H1 (cell line): ENCODE measurements around the gene CORO6. TPM values are rescaled to one million over a fixed set of nuclear protein-coding genes. Genes with fewer than 3 reads are reported as not detected.

Experiments used
- CTCF ChIA-PET: fragments of 300-600 bp; sonication (Branson Sonifier 250); formaldehyde crosslinking; loops from one replicate; lab custom pipeline; 2021; ENCODE audit not compliant: partially characterized antibody; lab: Charles Lee
- POLR2A ChIA-PET: fragments of 300-600 bp; sonication (Branson Sonifier 250); formaldehyde crosslinking; loops from one replicate; lab custom pipeline; 2021; ENCODE audit warnings: inconsistent platforms; ENCODE audit not compliant: partially characterized antibody; lab: Charles Lee
- DNase-seq, 2 experiments: peaks; one replicate each; pipeline versions ENCODE4 v3.0.0 to v3.0.0-alpha.2; 2010 to 2022; ENCODE audit warnings: low spot score in 2 of 2, low read depth in 1 of 2, mixed read lengths in 1 of 2
- FAIRE-seq: peaks from 2 replicates; lab custom pipeline; 2011; peaks lifted over from hg19 to GRCh38; lab: Jason Lieb, UNC
- H2AFZ ChIP-seq: 2 replicates; pipeline ENCODE4 v1.8.1; 2012; ENCODE audit warnings: low read length, inconsistent platforms
- H2AK5ac ChIP-seq: 2 replicates; pipeline ENCODE4 v1.6.1; 2013; ENCODE audit warnings: low read depth, low read length
- H2BK120ac ChIP-seq: replicated peaks from 2 replicates; pipeline ENCODE3; 2013; ENCODE audit warnings: low read depth, low read length, inconsistent platforms
- H2BK12ac ChIP-seq: 2 replicates; pipeline ENCODE4 v1.6.1; 2013; ENCODE audit warnings: low read depth, low read length
- H2BK15ac ChIP-seq: 2 replicates; pipeline ENCODE4 v1.6.1; 2013; ENCODE audit warnings: low read length
- H2BK20ac ChIP-seq: 2 replicates; pipeline ENCODE4 v1.6.1; 2013; ENCODE audit warnings: low read length
- H2BK5ac ChIP-seq: 2 replicates; pipeline ENCODE4 v1.6.1; 2013; ENCODE audit warnings: low read depth, low read length
- H3K14ac ChIP-seq: 2 replicates; pipeline ENCODE4 v1.6.1; 2013; ENCODE audit warnings: inconsistent platforms; ENCODE audit not compliant: insufficient read length
- H3K18ac ChIP-seq: 2 replicates; pipeline ENCODE4 v1.6.1; 2013; ENCODE audit warnings: low read length; ENCODE audit errors: extremely low read depth
- H3K23ac ChIP-seq: 2 replicates; pipeline ENCODE4 v1.6.1; 2013; ENCODE audit warnings: inconsistent platforms; ENCODE audit not compliant: insufficient read length
- H3K23me2 ChIP-seq: 2 replicates; pipeline ENCODE4 v1.6.1; 2013; ENCODE audit warnings: low read depth, low read length
- H3K27ac ChIP-seq: 2 replicates; pipeline ENCODE4 v1.6.1; 2011; ENCODE audit warnings: low read depth, low read length, inconsistent platforms
- H3K27me3 ChIP-seq, 4 experiments: replicated peaks in 1 of 4; 1 replicate in 1 of 4; 2 replicates in 3 of 4; pipeline versions ENCODE4 v1.6.1 to v1.8.1; 2011 to 2013; ENCODE audit warnings: low read length in 3 of 4, mild to moderate bottlenecking in 3 of 4, inconsistent platforms in 2 of 4, mixed read lengths in 2 of 4, moderate library complexity in 1 of 4; ENCODE audit not compliant: control insufficient read depth in 3 of 4, insufficient read depth in 3 of 4; ENCODE audit errors: extremely low read depth in 1 of 4
- H3K36me3 ChIP-seq, 4 experiments: 2 replicates each; pipeline versions ENCODE4 v1.6.1 to v1.8.1; 2011 to 2013; ENCODE audit warnings: mild to moderate bottlenecking in 4 of 4, low read length in 3 of 4, moderate library complexity in 2 of 4, control low read depth in 1 of 4, inconsistent platforms in 1 of 4; ENCODE audit not compliant: insufficient read depth in 4 of 4, control insufficient read depth in 2 of 4
- H3K4ac ChIP-seq: replicated peaks from 2 replicates; pipeline ENCODE3; 2013; ENCODE audit warnings: low read length, low read depth, mixed read lengths, inconsistent platforms; ENCODE audit not compliant: insufficient read length
- H3K4me1 ChIP-seq, 4 experiments: replicated peaks in 1 of 4; 1 replicate in 1 of 4; 2 replicates in 3 of 4; pipeline versions ENCODE4 v1.6.1 to v1.8.1; 2011 to 2013; ENCODE audit warnings: low read length in 3 of 4, inconsistent platforms in 2 of 4, mixed read lengths in 1 of 4; ENCODE audit not compliant: insufficient read depth in 4 of 4, control insufficient read depth in 3 of 4
- H3K4me2 ChIP-seq, 2 experiments: 2 replicates each; pipeline versions ENCODE4 v1.6.1 to v1.8.1; 2011 to 2013; ENCODE audit warnings: low read depth in 2 of 2, low read length in 2 of 2, control low read depth in 1 of 2, inconsistent platforms in 1 of 2, mild to moderate bottlenecking in 1 of 2; ENCODE audit not compliant: insufficient read depth in 1 of 2
- H3K4me3 ChIP-seq, 4 experiments: fragments of 200-600, 300-600 bp in 1 of 4; sonication (generic), shearing (Covaris generic), sonication (Bioruptor Twin) in 1 of 4; 2 replicates each; pipeline versions ENCODE4 v1.5.1 to v1.8.1; 2011 to 2016; ENCODE audit warnings: low read length in 4 of 4, low read depth in 3 of 4, control low read depth in 2 of 4, inconsistent platforms in 2 of 4, mild to moderate bottlenecking in 2 of 4, mixed read lengths in 1 of 4, moderate library complexity in 1 of 4; ENCODE audit not compliant: insufficient read depth in 2 of 4; ENCODE audit errors: extremely low read depth in 1 of 4
- H3K56ac ChIP-seq: replicated peaks from 2 replicates; pipeline ENCODE3; 2013; ENCODE audit warnings: low read depth, mild to moderate bottlenecking, mixed read lengths, low read length, inconsistent platforms; ENCODE audit not compliant: insufficient read length
- H3K79me1 ChIP-seq: 2 replicates; pipeline ENCODE4 v1.6.1; 2013; ENCODE audit warnings: low read depth, low read length, control low read depth
- H3K79me2 ChIP-seq, 2 experiments: 2 replicates each; pipeline versions ENCODE4 v1.6.1 to v1.8.1; 2012 to 2013; ENCODE audit warnings: low read length in 2 of 2, mild to moderate bottlenecking in 2 of 2, inconsistent platforms in 1 of 2; ENCODE audit not compliant: insufficient read depth in 2 of 2, control insufficient read depth in 1 of 2
- H3K9ac ChIP-seq, 4 experiments: replicated peaks in 1 of 4; 1 replicate in 1 of 4; 2 replicates in 3 of 4; pipeline versions ENCODE4 v1.6.1 to v1.8.1; 2011 to 2013; ENCODE audit warnings: low read depth in 3 of 4, low read length in 3 of 4, control low read depth in 2 of 4, mild to moderate bottlenecking in 2 of 4, moderate library complexity in 2 of 4, inconsistent platforms in 1 of 4; ENCODE audit errors: extremely low read depth in 1 of 4
- H3K9me3 ChIP-seq, 2 experiments: 2 replicates each; pipeline versions ENCODE4 v1.6.1 to v1.8.1; 2012 to 2013; ENCODE audit warnings: mild to moderate bottlenecking in 2 of 2, moderate library complexity in 2 of 2, control low read depth in 1 of 2, inconsistent platforms in 1 of 2, low read depth in 1 of 2, low read length in 1 of 2, mixed read lengths in 1 of 2; ENCODE audit not compliant: insufficient read depth in 2 of 2
- H4K20me1 ChIP-seq, 2 experiments: replicated peaks in 1 of 2; 2 replicates each; pipeline versions ENCODE3 to v1.8.1; 2011 to 2013; ENCODE audit warnings: inconsistent platforms in 2 of 2, low read length in 2 of 2, mild to moderate bottlenecking in 1 of 2; ENCODE audit not compliant: insufficient read depth in 2 of 2, control insufficient read depth in 1 of 2
- H4K5ac ChIP-seq: 2 replicates; pipeline ENCODE4 v1.6.1; 2013; ENCODE audit warnings: low read length, low read depth, mixed read lengths, inconsistent platforms; ENCODE audit not compliant: insufficient read length
- H4K8ac ChIP-seq: 2 replicates; pipeline ENCODE4 v1.8.0; 2013; ENCODE audit warnings: mild to moderate bottlenecking, moderate library complexity, low read length, inconsistent platforms; ENCODE audit not compliant: insufficient read depth; ENCODE audit errors: extremely low read depth
- H4K91ac ChIP-seq: replicated peaks from 2 replicates; pipeline ENCODE3; 2013; ENCODE audit warnings: low read length, mixed read lengths, inconsistent platforms; ENCODE audit not compliant: insufficient read length
- BCL11A ChIP-seq, 2 experiments: IDR thresholded peaks; one replicate each; pipeline ENCODE4 v1.6.1; 2011; ENCODE audit warnings: low read depth in 2 of 2, low read length in 2 of 2, mild to moderate bottlenecking in 2 of 2
- HDAC2 ChIP-seq, 2 experiments: fragments of 300-600 bp in 1 of 2; sonication (generic) in 1 of 2; IDR thresholded peaks; 2 replicates each; pipeline ENCODE4 v1.6.1; 2011 to 2012; ENCODE audit warnings: low read depth in 2 of 2, low read length in 2 of 2, mild to moderate bottlenecking in 2 of 2, moderate library complexity in 2 of 2, borderline replicate concordance in 1 of 2, inconsistent platforms in 1 of 2
- KDM5A ChIP-seq: fragments of 200-600 bp; IDR thresholded peaks from 2 replicates; pipeline ENCODE4 v1.7.1; 2012; ENCODE audit warnings: mild to moderate bottlenecking, low read length, inconsistent platforms, mixed read lengths
- WGBS, 2 experiments: shearing (Covaris generic) in 1 of 2; methylation state at CpG; one replicate each; pipeline versions ENCODE4 v1.1.6 to v1.1.7; 2013 to 2015; ENCODE audit warnings: low lambda C conversion rate in 2 of 2, mixed read lengths in 2 of 2, inconsistent platforms in 1 of 2, low coverage in 1 of 2, missing lambda C conversion rate in 1 of 2; ENCODE audit not compliant: insufficient replicate concordance in 2 of 2, insufficient coverage in 1 of 2, insufficient read length in 1 of 2; ENCODE audit errors: extremely low coverage in 1 of 2, missing lambda C conversion rate in 1 of 2; 5-methylcytosine and 5-hydroxymethylcytosine counted together
- polyA plus RNA-seq, 7 experiments: library from polyadenylated mRNA; depleted of rRNA in 3 of 7; stranded (reverse) in 5 of 7; unstranded in 2 of 7; fragments of >200 nt in 5 of 7; fragments of 200-250 nt in 2 of 7; gene quantifications; 1 replicate in 5 of 7; 2 replicates in 1 of 7; 4 replicates in 1 of 7; pipeline versions ENCODE4 v1.2.1 to v1.2.3, GENCODE V29; 2011 to 2013; ENCODE audit warnings: missing spikeins in 2 of 7, mixed read lengths in 2 of 7
- total RNA-seq: library from RNA; stranded (reverse); fragmentation: NEBNext Ultra II Directional; extraction: Animal tissue kit (Norgen Biotek cat#: 25700); gene quantifications from 2 replicates; pipeline ENCODE4 v1.2.1, GENCODE V29; 2021

Gene CORO6
- total and polyA plus RNA-seq, 2 of the 8 experiments (the other 6 are each of a cell fraction or from before 2014, with no cell fraction given), result 2.5 to 8.6 TPM

GRCh38 chr17:29671661-29672060, 48.9 kb upstream of the CORO6 start:
- no peaks in the 10 kb centered on the region for H3K4me1 ChIP-seq
- no peak overlapping the region for H3K14ac ChIP-seq
- no peak overlapping the region for H3K27ac ChIP-seq
- H2BK20ac ChIP-seq, result no peak overlapping the region
- no peak overlapping the region for H2AK5ac ChIP-seq
- no peaks in the 10 kb centered on the region for H4K20me1 ChIP-seq
- TF ChIP-seq BCL11A (IDR thresholded peaks at IDR 0.05; ENCODE audit: low read depth in 2 of 2, low read length in 2 of 2), result no peak
- TF ChIP-seq HDAC2 (IDR thresholded peaks at IDR 0.05; ENCODE audit: borderline replicate concordance in 1 of 2, low read depth in 2 of 2, low read length in 2 of 2), result no peak
- TF ChIP-seq KDM5A, result no peak
- no peak overlapping the region for H3K4ac ChIP-seq
- no peak overlapping the region for H2BK15ac ChIP-seq
- no peak overlapping the region for H2AFZ ChIP-seq
- H3K23me2 ChIP-seq, result no peaks in the 10 kb centered on the region
- no peaks in the 10 kb centered on the region for H3K36me3 ChIP-seq
- H3K79me2 ChIP-seq, result no peaks in the 10 kb centered on the region
- no peak overlapping the region for H3K23ac ChIP-seq
- H2BK5ac ChIP-seq, result no peak overlapping the region
- no peaks in the 10 kb centered on the region for H3K27me3 ChIP-seq
- CTCF ChIA-PET, result interaction anchor here (0.6 to 1.5 kb wide), 3 partner anchors 9 to 101 kb away, joined by 4 to 6 read pairs (median 5); no protein-coding TSS in a partner anchor
- H2BK120ac ChIP-seq, result no peak overlapping the region
- no peak overlapping the region for H4K91ac ChIP-seq
- DNase-seq (no peak), FAIRE-seq (no peak)
- no peaks in the 10 kb centered on the region for H3K79me1 ChIP-seq
- H4K8ac ChIP-seq, result no peak overlapping the region
- H3K4me3 ChIP-seq, result no peak overlapping the region
- H2BK12ac ChIP-seq, result no peak overlapping the region
- WGBS, 2 experiments, result 91% methylated on average over 5 of the region's 5 CpGs; no CpG with 5 or more reads in 1 of the 2 experiments
- H4K5ac ChIP-seq, result no peak overlapping the region
- no peak overlapping the region for H3K4me2 ChIP-seq
- no peaks in the 10 kb centered on the region for H3K9me3 ChIP-seq
- H3K18ac ChIP-seq, result no peak overlapping the region
- no peak overlapping the region for H3K56ac ChIP-seq
- H3K9ac ChIP-seq, result no peak overlapping the region
- POLR2A ChIA-PET, result no interaction called here
